Embryonic facial prominence (tissue), 1 donor: ENCODE data around the gene TPD52L3.

ENCODE experiments used
- DNase-seq: peaks from one replicate; pipeline ENCODE4 v3.0.0-alpha.2; 2016; ENCODE audit errors: extremely low spot score

The TPD52L3 gene

DNA sequence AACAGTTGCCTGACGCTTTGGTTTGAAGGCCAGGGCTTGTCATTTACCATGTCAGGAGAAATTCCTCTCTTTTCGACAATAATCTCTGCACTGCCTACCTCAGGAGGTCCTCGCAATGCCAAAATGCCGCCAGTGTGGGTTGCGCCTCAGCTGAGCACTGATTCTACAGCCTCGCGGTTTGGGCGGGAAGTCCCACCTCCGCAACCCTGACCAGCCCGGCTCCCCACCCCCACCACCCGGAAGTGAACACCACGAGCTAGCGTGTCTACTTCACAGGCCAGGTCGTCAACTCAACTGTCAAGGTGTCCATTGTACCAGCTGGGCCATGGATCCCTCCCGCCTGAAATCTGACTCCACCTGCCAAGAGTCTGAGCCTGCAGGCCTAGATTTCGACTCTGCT is at the start of gene TPD52L3:
TSS of gene TPD52L3 (plus strand) at position 273 of the 400 bp plus-strand sequence. CDS start 221 bp downstream, outside the sequence.
- DNase-seq = no peak

DNA sequence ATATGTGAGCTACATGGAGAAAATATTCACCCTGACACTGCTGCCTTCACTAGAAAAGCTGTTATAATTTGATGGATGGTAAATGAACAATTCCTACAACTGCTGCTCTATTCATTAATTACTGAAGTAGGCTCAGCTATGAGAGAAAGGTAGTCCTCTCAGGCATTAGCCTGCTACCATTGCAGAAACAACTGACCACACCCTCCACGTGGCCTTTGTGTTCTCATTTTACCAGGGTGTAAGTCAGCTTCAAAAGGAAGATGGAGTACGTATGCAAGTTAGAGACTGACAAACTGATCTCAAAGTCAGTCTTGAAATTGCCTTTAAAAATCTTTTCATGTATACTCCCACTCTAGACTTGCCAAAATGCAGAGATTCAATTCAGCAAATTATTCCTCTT is 26.3 kb upstream of the TPD52L3 start:
- DNase-seq = no peak

GRCh38 chr9:6302417-6302816 is 25.8 kb upstream of the TPD52L3 start:
- no peak for DNase-seq

GRCh38 chr9:6304232-6304631 is 23.9 kb upstream of the TPD52L3 start:
- no peak for DNase-seq

DNA sequence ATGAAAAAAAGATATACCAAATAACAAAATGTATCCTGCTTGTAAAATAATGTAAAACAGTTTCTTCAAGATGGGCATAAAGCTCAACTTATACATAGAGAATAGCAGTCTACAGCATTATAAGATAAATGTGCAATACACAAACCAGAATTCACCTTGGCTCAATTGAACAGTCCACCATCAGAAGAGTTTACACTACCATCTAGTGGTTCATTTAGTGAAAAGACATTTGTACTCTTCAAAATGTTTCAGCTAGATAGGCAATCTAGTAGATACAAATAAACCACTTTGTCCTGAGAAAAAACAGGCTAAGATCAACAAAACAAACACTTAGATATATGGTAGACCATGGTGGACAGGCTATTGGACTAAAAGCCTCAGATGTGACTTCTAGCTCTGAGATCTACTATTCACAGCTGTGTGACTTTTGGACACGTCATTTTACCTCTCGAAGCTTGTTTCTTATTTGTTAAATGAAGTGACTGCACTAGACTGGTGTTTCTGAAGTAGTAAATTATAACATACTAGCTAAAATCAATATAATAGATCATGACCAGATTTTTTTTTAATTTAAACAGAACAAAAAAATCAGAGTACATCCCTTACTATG is 22.1 kb upstream of the TPD52L3 start:
- DNase-seq = peak; percentile 44

GRCh38 chr9:6307551-6308096 is 20.6 kb upstream of the TPD52L3 start:
- DNase-seq = no peak

GRCh38 chr9:6330958-6331634 is 2.9 kb downstream of the TPD52L3 start:
- DNase-seq = no peak

- DNase-seq = no peak
Observed at GRCh38 chr9:6334305-6334704, 6.1 kb downstream of the TPD52L3 start.

GRCh38 chr9:6348766-6349165 is 20.6 kb downstream of the TPD52L3 start:
- no peak for DNase-seq

- DNase-seq = no peak
Observed at GRCh38 chr9:6351737-6352136, 23.6 kb downstream of the TPD52L3 start.

GRCh38 chr9:6354072-6354686 is 26.0 kb downstream of the TPD52L3 start:
- DNase-seq = peak; percentile 21

- no peak for DNase-seq
Observed at GRCh38 chr9:6355728-6356127, 27.6 kb downstream of the TPD52L3 start.

- DNase-seq = no peak
Observed at GRCh38 chr9:6356441-6356840, 28.3 kb downstream of the TPD52L3 start.

GRCh38 chr9:6356904-6357303 is 28.7 kb downstream of the TPD52L3 start:
- no peak for DNase-seq

DNA sequence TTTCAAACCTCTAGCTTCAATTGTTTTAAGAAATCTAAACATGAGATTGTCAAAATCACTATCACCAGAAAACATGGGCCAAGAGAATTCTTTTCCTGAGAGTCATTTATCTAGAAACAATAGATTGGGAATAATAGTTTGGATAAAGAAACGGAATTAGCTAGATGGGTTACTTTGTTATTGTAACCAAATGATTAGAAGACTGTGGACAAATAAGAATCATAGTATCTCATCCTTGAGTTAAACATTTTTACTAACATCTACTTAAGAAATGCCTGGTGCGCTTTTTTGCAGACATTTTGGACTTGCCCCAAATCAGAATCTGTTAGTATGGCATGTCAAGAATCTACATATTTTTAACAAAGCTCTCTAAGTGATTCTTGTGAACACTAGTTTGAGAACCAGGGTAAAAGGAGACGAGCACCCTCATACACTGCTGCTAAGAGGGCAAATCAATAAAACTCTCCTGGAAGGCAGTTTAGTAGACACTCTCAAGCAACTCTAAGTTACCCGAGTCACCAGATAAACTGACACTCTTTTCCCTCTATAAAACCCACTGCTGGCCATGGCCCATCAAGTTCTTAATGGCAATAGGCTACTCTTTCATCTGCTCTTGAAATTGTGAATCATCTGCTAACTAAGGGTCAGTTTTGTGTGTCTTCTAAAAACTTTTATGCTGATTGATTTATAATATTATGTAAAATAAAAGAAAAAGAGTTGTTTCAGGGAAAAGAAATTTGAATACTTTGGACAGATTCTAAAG is 39.1 kb downstream of the TPD52L3 start:
- no peak for DNase-seq

DNA sequence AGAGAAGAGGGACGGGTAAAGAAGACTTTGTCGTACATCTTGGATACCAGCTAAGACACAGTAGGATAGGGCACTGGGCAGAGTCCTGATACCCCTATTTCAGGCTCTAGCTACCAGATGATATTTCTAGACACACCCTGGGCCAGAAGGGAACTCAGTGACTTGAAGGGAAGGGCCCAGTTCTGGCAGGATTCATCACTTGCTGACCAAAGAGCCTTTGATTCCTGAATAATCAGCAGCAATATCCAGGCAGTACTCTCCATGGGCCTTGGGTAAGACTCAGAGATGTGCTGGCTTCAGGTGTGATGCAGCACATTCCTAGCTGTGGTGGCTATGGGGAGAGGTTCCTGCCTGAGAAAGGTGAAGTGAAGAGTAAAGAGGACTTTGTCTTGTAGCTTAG is 40.7 kb downstream of the TPD52L3 start:
- no peak for DNase-seq
